Fibroblast of skin of left biceps (primary cell): ENCODE data around the gene OR2L2.
"Not testable (repeated sequence)": the region's sequence is repeated elsewhere in the genome, so short reads cannot be mapped to it uniquely, and the experiment has no call there.

Experiments used
- DNase-seq, 2 experiments: peaks; one replicate each; pipeline ENCODE4 v3.0.0-alpha.2; 2013; ENCODE audit warnings: low read depth in 2 of 2

The OR2L2 gene, protein sequence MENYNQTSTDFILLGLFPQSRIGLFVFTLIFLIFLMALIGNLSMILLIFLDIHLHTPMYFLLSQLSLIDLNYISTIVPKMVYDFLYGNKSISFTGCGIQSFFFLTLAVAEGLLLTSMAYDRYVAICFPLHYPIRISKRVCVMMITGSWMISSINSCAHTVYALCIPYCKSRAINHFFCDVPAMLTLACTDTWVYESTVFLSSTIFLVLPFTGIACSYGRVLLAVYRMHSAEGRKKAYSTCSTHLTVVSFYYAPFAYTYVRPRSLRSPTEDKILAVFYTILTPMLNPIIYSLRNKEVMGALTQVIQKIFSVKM

DNA sequence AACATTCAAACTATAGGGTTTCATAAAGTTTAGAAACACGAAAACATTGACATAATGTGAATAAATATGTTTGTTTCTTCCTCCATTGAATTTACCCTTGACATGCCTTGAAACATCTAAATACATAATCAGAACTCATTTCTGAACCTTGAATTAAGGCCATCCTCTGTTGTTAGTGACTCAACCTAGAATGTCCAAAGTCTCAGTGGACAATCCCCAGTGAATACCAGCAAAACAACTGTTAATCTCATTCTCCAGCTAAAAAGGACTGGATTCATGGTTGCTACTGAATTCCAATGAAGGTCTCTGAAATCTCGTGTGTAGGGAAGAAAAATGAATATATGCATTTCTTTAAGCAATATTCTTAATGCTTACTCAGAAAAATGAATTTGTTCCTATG is at the start of gene OR2L2:
Gene OR2L2, plus strand, starts transcription at position 301 of the 400 bp plus-strand sequence. CDS start 8,198 bp downstream, outside the sequence.
- no peak for DNase-seq

DNA sequence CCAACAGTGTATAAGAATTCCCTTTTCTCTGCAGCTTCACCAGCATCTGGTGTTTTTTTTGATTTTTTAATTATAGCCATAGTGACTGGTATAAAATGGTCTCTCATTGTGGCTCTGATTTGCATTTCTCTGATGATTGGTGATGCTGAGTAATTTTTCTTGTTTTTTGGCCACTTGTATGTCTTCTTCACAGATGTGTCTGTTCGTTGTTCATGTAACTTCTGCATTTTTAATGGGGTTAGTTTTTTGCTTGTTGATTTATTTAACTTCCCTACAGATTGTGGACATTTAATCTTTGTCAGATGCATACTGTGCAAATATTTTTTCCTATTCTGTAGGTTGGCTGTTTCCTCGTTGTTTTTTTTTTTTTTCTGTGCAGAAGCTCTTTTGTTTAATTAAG is 36.9 kb upstream of the OR2L2 start:
- no peak for DNase-seq

DNA sequence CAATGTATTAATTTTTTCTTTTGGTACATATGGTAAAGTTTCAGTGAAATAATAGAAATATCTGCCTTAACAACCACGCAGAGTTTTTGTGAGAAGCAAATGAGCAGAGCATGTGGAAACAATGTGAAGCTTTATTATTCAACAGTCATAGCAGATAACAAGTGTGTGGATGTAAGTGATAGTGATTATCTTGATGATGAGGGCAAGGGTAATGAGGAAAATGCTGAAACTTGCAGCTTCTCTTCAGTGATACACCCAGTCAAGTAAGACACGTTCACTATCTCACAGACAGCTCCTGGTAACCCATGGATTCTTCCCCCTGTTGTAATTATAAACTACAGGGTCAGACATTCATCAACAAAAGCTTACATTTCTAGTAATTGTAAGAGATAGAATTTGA is 31.1 kb upstream of the OR2L2 start:
- DNase-seq = no peak

DNA sequence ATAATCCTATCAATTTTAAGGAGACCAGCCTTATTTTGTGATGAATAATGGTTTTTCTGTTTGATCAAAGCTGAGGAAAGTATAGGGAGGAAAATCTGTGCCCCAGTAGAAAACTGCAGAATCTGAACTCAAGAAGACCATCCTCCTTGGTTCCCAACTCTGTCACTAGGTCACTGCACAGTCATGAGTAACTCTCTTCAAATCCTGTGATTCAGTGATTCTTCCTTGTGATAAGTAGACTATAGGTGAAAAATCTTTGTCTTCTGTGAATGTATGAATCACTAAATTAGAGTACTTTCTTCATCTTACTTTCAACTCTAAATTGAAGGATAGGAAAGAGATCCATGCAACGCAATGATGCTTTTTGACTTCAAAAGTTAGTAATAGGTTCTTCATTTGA is 29.7 kb upstream of the OR2L2 start:
- DNase-seq = no peak

DNA sequence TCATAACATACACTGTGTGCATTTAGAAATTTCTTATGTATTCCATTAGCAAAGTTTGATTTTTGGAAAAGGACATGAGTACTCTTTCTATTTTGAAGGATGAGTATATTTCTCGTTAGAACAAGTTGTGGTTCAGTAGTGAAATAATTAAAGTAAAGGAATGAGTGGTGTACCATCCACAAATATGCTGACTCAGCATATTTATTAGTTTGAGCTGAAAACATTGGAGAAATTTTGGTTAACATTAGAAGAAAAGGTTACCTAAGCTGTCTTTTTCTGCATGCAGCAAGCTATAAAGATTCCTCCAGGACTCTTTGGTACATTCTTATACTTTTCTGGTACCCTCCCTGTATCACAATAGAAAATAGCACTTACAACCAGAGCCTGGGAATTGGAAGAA is 22.1 kb upstream of the OR2L2 start:
- no peak for DNase-seq

DNA sequence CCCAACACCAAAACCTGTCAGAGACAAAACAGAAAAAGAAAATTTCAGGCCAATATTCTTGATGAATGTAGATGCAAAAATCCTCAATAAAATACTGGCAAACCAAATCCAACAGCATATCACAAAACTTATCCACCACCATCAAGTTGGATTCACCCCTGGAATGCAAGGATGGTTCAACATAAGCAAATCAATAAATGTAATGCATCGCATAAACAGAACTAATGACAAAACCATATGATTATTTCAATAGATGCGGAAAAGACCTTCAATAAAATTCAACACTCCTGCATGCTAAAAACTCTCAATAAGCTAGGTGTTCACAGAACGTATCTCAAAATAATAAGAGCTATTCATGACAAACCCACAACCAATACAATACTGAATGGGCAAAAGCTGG is 20.2 kb upstream of the OR2L2 start:
- DNase-seq = no peak

DNA sequence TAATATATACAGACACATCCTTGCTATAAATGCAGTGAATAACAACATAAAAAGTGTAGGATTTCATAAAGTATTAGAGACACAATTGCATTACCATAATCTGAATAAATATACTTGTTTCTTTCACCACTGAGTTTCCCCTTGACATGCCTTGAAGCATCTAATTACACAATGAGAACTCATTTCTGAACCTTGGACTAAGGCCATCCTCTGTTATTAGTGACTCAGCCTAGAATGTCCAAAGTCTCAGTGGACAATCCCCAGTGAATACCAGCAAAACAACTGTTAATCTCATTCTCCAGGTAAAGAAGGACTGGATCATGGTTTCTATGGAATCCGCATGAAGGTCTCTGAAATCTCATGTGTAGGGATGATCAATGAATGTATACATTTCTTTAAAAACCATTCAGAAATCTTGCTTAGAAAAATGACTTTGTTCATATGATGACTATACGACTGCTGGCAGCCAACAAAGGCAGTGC is 16.6 kb upstream of the OR2L2 start, which contains the start of gene OR2L5:
Gene OR2L5, plus strand, starts transcription at position 432 of the 482 bp plus-strand sequence. CDS start 8,288 bp downstream, outside the sequence.
- DNase-seq = no peak

DNA sequence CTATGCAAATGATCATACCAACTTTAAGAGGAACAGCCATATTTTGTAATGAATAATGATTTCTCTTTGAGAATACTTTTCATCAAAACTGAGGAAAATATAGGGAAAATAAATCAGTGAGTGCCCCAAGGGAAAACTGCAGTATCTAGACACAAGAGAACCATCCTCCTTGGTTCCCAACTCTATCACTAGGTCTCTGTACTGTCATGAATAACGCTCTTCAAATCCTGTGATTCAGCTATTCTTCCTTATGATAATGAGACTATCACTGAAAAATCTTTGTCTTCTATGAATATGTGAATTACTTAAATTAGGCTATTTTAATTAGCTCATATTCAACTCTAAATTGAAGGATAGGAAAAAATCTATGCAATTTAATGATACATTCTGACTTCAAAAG is 14.1 kb upstream of the OR2L2 start:
- no peak for DNase-seq

DNA sequence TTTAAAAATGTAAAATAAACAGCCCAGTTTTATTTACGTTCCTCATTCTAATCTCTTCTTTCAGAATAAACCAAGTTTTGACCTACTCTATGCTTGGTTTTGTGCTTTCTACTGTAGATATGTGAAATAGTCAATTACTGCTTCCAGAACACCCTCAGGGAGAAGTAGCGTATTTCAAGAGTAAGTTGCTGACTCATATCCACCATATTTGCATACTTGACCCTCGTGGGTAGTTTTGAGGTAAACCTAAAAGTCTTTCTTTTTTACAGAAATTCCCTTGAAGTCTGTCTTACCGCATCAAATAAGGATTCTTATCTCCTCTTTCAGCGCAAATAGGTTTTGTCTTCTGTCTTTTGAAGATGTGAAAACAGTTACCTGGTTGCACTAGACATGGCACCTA is 15.3 kb downstream of the OR2L2 start:
- DNase-seq = no peak

DNA sequence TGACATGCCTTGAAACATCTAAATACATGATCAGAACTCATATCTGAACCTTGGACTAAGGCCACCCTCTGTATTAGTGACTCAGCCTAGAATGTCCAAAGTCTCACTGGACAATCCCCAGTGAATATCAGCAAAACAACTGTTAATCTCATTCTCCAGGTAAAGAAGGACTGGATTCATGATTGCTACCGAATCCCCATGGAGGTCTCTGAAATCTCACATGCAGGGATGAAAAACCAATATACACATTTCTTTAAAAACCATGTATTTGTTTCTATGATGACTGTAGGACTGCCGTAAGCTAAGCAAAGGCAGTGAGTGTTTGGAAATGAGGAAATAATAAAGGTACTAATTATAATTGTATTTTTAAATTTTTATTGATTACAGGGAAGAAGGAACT is 16.7 kb downstream of the OR2L2 start, which contains the start of gene OR2L3:
Gene OR2L3, plus strand, starts transcription at position 301 of the 400 bp plus-strand sequence. CDS start 13,846 bp downstream, outside the sequence.
- no peak for DNase-seq

DNA sequence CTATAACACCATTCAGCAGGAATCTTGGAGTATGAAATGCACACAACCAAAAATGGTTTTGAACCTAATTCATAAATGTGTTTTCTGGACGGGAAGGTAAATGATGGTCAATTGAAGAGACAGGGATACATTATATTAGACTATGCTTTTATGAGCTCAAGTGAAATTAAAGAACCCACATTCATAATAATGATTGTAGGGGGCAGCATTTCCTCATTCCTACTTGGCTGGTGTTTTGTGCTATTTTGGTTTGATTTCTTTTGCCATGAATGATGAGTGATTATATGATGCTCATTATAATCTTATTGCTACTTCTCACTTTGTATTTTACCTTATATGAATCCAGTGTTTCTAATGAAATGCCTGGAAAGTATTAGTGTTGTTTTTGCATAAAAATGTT is 17.1 kb downstream of the OR2L2 start:
- DNase-seq = no peak

DNA sequence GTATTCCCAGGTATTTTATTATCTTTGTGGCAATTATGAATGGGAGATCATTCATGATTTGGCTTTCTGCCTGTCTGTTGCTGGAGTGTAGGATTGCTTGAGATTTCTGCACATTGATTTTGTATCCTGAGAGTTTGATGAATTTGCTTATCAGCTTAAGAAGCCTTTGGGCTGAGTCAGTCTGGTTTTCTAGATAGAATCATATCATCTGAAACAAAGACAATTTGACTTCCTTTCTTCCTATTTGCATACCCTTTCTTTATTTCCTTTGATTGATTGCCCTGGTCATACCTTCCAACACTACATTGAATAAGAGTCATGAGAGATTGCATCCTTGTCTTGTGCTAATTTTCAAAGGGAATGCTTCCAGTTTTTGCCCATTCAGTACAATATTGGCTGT is 24.8 kb downstream of the OR2L2 start:
- no peak for DNase-seq

DNA sequence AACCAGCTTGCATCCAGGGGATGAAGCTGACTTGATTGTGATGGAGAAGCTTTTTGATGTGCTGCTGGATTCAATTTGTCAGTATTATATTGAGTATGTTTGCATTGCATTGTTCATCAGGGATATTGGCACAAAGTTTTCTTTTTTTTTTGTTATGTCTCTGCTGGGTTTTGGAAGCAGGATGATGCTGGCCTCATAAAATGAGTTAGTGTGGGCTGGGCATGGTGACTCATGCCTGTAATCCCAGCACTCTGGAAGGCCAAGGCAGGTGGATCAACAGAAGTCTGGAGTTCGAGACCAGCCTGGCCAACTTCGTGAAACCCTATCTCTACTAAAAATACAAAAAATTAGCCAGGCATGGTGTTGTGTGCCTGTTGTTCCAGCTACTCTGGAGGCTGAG is 25.4 kb downstream of the OR2L2 start:
- no peak for DNase-seq

DNA sequence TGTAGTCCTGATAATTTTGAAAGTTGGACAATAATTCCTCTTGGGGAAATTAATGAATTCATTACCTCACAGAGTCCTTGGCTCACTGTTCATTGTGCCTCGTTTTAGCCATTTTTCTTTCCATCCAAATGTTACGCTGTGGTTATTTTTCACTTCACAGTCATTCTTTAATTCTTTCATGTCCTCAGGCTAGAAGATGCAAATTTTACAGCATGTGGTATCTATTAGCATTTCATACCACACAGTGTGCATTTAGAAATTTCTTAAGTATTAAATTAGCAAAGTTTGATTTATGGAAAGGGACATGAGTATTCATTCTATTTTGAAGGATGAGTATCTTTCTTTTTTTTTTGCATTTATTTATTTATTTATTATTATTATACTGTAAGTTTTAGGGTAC is 35.2 kb downstream of the OR2L2 start:
- no peak for DNase-seq

DNA sequence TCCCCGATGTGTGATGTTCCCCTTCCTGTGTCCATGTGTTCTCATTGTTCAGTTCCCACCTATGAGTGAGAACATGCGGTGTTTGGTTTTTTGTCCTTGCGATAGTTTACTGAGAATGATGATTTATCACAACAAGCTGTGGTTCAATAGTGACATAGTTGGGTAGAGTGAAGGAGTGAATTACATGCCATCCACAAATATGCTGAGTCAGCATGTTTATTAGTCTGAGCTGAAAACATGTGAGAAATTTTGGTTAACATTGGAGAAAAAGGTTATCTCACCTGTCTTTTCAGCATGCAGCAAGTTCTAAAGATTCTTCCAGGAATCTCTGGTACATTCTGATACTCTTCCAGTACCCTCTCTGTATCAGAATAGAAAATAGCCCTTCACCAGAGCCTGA is 35.7 kb downstream of the OR2L2 start:
- DNase-seq = no peak

DNA sequence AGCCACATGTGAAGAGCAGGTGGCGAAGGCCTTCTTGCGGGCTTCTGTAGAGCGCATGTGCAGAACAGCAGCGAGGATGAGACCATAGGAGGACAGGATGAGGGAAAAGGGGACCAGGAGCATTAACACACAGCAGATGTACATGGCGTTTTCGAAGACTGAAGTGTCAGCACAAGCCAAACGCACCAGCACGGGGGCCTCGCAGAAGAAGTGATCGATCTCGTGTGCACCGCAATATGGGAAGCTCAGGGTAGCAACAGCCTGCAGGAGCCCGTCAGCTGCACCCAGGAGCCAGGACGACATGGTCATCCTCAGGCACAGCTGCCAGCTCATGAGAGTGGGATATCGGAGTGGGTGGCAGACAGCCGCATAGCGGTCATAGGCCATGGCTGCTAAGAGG is 54.0 kb downstream of the OR2L2 start:
- not testable (repeated sequence) for DNase-seq
